GM23338 (cell line): ENCODE measurements around the gene MYF6. TPM values are rescaled to one million over a fixed set of nuclear protein-coding genes. Genes with fewer than 3 reads are reported as not detected.

Experiments
- ATAC-seq: fragments of 200-7000 bp; cut with Tn5 transposase; 3 replicates; pipeline ENCODE4 v1.9.1; 2020
- DNase-seq: peaks from one replicate; pipeline ENCODE4 v3.0.0-alpha.2; 2015; ENCODE audit warnings: low spot score
- H2AFZ ChIP-seq: fragments of 200-600 bp; sonication (generic); 2 replicates; pipeline ENCODE4 v1.8.0; 2016; ENCODE audit warnings: antibody characterized with exemption, mild to moderate bottlenecking, moderate library complexity
- H3F3A ChIP-seq: fragments of 200-600 bp; sonication (generic); replicated peaks from 2 replicates; pipeline ENCODE4 v1.8.0; 2017; ENCODE audit warnings: antibody characterized with exemption, mixed run types, low read depth
- H3K27ac ChIP-seq: fragments of 200-600 bp; sonication (generic); 2 replicates; pipeline ENCODE4 v1.6.1; 2016; ENCODE audit warnings: low read depth
- H3K27me3 ChIP-seq: fragments of 200-600 bp; sonication (generic); 2 replicates; pipeline ENCODE4 v1.8.0; 2016; ENCODE audit warnings: mild to moderate bottlenecking, mixed run types, moderate library complexity; ENCODE audit not compliant: insufficient read depth
- H3K36me3 ChIP-seq: fragments of 200-600 bp; sonication (generic); 2 replicates; pipeline ENCODE4 v1.8.0; 2016; ENCODE audit warnings: mild to moderate bottlenecking; ENCODE audit not compliant: insufficient read depth
- H3K4me1 ChIP-seq: fragments of 200-600 bp; sonication (generic); 2 replicates; pipeline ENCODE4 v1.8.0; 2016; ENCODE audit warnings: mild to moderate bottlenecking, moderate library complexity; ENCODE audit not compliant: insufficient read depth
- H3K4me2 ChIP-seq: fragments of 200-600 bp; sonication (generic); 2 replicates; pipeline ENCODE4 v1.7.1; 2017; ENCODE audit warnings: mixed run types
- H3K4me3 ChIP-seq: fragments of 200-600 bp; sonication (generic); 2 replicates; pipeline ENCODE4 v1.6.1; 2016; ENCODE audit warnings: mixed run types
- H3K79me2 ChIP-seq: fragments of 200-600 bp; sonication (generic); replicated peaks from 2 replicates; pipeline ENCODE4 v1.8.0; 2017; ENCODE audit warnings: mild to moderate bottlenecking; ENCODE audit not compliant: insufficient read depth
- H3K9me2 ChIP-seq: fragments of 200-600 bp; sonication (generic); 2 replicates; pipeline ENCODE4 v1.8.0; 2017; ENCODE audit not compliant: insufficient read depth
- H4K20me1 ChIP-seq: fragments of 200-600 bp; sonication (generic); replicated peaks from 2 replicates; pipeline ENCODE4 v1.8.0; 2017; ENCODE audit warnings: mild to moderate bottlenecking; ENCODE audit not compliant: insufficient read depth
- H3K27ac Mint-ChIP-seq: 2 replicates; pipeline ENCODE4 v1.8.0; 2020; ENCODE audit warnings: inconsistent platforms, mild to moderate bottlenecking, moderate library complexity, mixed read lengths
- H3K27me3 Mint-ChIP-seq: 3 replicates; pipeline ENCODE4 v1.8.0; 2022; ENCODE audit warnings: low read depth, mild to moderate bottlenecking, moderate library complexity, mixed read lengths, inconsistent platforms; ENCODE audit not compliant: insufficient read depth, poor library complexity
- H3K36me3 Mint-ChIP-seq: 3 replicates; pipeline ENCODE4 v1.8.0; 2021; ENCODE audit warnings: low read depth, mild to moderate bottlenecking, inconsistent platforms, moderate library complexity, mixed read lengths
- H3K4me1 Mint-ChIP-seq: 3 replicates; pipeline ENCODE4 v1.8.0; 2020; ENCODE audit warnings: mild to moderate bottlenecking, inconsistent platforms, mixed read lengths
- H3K4me3 Mint-ChIP-seq: 3 replicates; pipeline ENCODE4 v1.8.0; 2021; ENCODE audit warnings: moderate library complexity, mild to moderate bottlenecking, inconsistent platforms, mixed read lengths
- H3K9me3 Mint-ChIP-seq: 3 replicates; pipeline ENCODE4 v1.8.0; 2020; ENCODE audit warnings: moderate library complexity, mild to moderate bottlenecking, inconsistent platforms, mixed read lengths
- CREB1 ChIP-seq: fragments of 250-450 bp; sonication (Bioruptor Pico); IDR thresholded peaks from 2 replicates; pipeline ENCODE4 v1.5.0; 2020; ENCODE audit warnings: low read depth, mild to moderate bottlenecking, moderate library complexity
- CTCF ChIP-seq, 2 experiments: fragments of 200-600 bp in 1 of 2; sonication (generic) in 1 of 2; conservative IDR thresholded peaks; 2 replicates each; pipeline versions ENCODE4 v1.5.1 to v1.6.1; 2016 to 2017; ENCODE audit warnings: antibody characterized with exemption in 2 of 2, low read depth in 2 of 2, mild to moderate bottlenecking in 2 of 2, moderate library complexity in 1 of 2
- ETS1 ChIP-seq: IDR thresholded peaks from 2 replicates; pipeline ENCODE4 v1.6.1; 2016; ENCODE audit warnings: antibody characterized with exemption
- EZH2 ChIP-seq: fragments of 200-600 bp; sonication (generic); IDR thresholded peaks from one replicate; pipeline ENCODE4 v1.8.0; 2017; ENCODE audit warnings: antibody characterized with exemption, mild to moderate bottlenecking, low read depth; ENCODE audit not compliant: unreplicated experiment
- EZH2phosphoT487 ChIP-seq: fragments of 200-600 bp; sonication (generic); IDR thresholded peaks from one replicate; pipeline ENCODE4 v1.8.1; 2018; ENCODE audit warnings: antibody characterized with exemption; ENCODE audit not compliant: unreplicated experiment
- JUNB ChIP-seq: IDR thresholded peaks from one replicate; pipeline ENCODE4 v1.6.1; 2016; ENCODE audit warnings: antibody characterized with exemption; ENCODE audit not compliant: unreplicated experiment
- NANOG ChIP-seq: IDR thresholded peaks from 2 replicates; pipeline ENCODE4 v1.6.1; 2016; ENCODE audit warnings: antibody characterized with exemption, borderline replicate concordance
- POLR2AphosphoS5 ChIP-seq: IDR thresholded peaks from 2 replicates; pipeline ENCODE4 v1.6.1; 2016; ENCODE audit warnings: antibody characterized with exemption, low read depth
- REST ChIP-seq: IDR thresholded peaks from one replicate; pipeline ENCODE4 v1.6.1; 2018; ENCODE audit warnings: antibody characterized with exemption; ENCODE audit not compliant: unreplicated experiment
- STAT1 ChIP-seq: IDR thresholded peaks from one replicate; pipeline ENCODE4 v1.6.1; 2016; ENCODE audit warnings: antibody characterized with exemption; ENCODE audit not compliant: unreplicated experiment
- ZNF114 ChIP-seq: fragments of 250-450 bp; sonication (Bioruptor Pico); IDR thresholded peaks from 2 replicates; pipeline ENCODE4 v1.5.0; 2020; ENCODE audit warnings: mild to moderate bottlenecking, moderate library complexity
- polyA plus RNA-seq: library from polyadenylated mRNA; unstranded; fragments of >200 nt; fragmentation: Nextera tagmentation; extraction: Ambion mirVana; gene quantifications from 2 replicates; pipeline ENCODE4 v1.2.1, GENCODE V29; 2016
- total RNA-seq: library from RNA; depleted of rRNA; stranded (reverse); fragments of >200 nt; shearing (Covaris generic); gene quantifications from 2 replicates; pipeline ENCODE4 v1.2.3, GENCODE V29; 2014

Gene MYF6
- total and polyA plus RNA-seq, 2 experiments from 2014 or later = not detected

GRCh38 chr12:80745851-80746505 is 38.5 kb downstream of the MYF6 start (continued):
- TF ChIP-seq NANOG (no peak), JUNB (no peak), STAT1 (no peak), POLR2AphosphoS5 (no peak), REST (no peak), EZH2phosphoT487 (no peak)

- DNase-seq (no peak), ATAC-seq (no peak)
- Mint-ChIP-seq H3K27ac (no peak overlapping the region), H3K27me3 (peaks cover 2% of the 10 kb centered on the region), H3K9me3 (no peaks in the 10 kb centered on the region), H3K4me1 (no peaks in the 10 kb centered on the region), H3K4me3 (no peak overlapping the region), H3K36me3 (no peaks in the 10 kb centered on the region)
- Histone ChIP-seq H3K4me1 (0 out of 2 replicates have a peak, but pooled peaks cover 4% of the 10 kb centered on the region), H3K36me3 (no peaks in the 10 kb centered on the region), H2AFZ (no peak overlapping the region), H3F3A (no peaks in the 10 kb centered on the region), H3K27me3 (no peaks in the 10 kb centered on the region), H3K4me2 (no peak overlapping the region), H3K4me3 (no peak overlapping the region), H3K79me2 (no peaks in the 10 kb centered on the region), H3K27ac (no peak overlapping the region), H4K20me1 (no peaks in the 10 kb centered on the region), H3K9me2 (no peaks in the 10 kb centered on the region)
- TF ChIP-seq ETS1 = no peak
- TF ChIP-seq POLR2AphosphoS5 = no peak
- TF ChIP-seq EZH2 = no peak
- no peak for TF ChIP-seq REST
- TF ChIP-seq JUNB = no peak
- TF ChIP-seq EZH2phosphoT487 = no peak
- TF ChIP-seq CREB1 = no peak
- no peak for TF ChIP-seq CTCF (conservative IDR thresholded peaks at IDR 0.05; ENCODE audit: low read depth in 2 of 2)
- TF ChIP-seq ZNF114 (CRISPR knock-in tag) = no peak
- no peak for TF ChIP-seq STAT1
- TF ChIP-seq NANOG = no peak
These were observed 40.4 kb downstream of the MYF6 start for GRCh38 chr12:80747800-80748199.
